GM19238 (cell line): ENCODE data around the gene SORBS1.

Experiments used
- DNase-seq: peaks from one replicate; pipeline ENCODE4 v3.0.0; 2011; ENCODE audit warnings: low spot score; ENCODE audit not compliant: insufficient read length

Gene SORBS1

DNA sequence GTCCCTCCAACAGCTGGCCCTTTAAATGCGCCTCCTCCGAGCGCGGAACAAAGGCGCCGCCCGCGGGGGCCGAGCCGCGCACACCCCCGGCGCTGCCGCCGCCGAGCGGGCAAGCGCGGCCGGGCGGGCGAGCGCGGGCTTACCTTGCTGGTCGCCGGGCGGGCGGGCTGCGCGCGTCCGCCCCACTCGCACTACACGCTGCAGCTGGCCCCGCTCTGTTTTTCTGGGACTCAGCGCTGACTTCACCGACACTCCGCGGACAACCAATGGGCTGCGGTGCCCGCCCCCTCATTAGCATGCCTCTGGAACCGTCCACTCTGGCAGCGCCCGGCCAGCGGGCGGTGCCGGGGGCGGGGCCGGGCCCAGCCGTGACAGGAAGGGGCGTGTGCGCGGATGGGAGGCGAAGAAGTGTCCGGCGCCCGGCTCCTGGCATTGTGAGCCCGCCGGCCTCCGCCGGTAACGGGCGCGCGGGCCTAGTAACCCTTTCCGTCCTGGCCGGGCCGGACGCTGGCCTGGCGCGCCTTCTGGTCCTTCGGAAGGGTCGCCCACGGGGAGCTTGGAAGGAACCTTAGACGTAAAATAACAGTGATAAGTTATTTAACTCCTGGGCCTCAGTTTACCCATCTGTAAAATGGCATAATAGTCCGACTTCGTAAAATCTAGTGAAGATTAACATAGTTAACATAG, at the start of gene SORBS1:
SORBS1 (minus strand) TSS at position 195 of the 687 bp plus-strand sequence. CDS start 120,236 bp downstream, outside the sequence.
- peak; percentile 96 for DNase-seq

DNA sequence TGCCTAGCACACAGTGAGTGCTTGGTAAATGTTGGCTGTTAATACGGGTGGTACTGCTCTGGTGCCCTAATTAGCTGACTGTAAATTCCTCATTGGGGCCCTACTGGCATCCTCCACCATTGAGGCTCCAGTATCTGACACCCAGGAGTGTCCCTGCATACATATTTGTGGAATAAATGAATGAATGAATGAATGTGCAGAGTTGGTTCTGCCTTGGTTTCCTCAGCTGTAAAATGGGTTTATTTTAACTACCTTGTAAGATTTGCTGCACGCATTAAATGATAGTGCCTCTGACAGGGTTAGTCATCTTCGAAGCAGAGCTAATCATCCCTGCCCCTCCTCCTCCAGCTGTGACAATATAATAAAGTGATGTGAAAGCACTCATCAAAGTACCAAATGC, 49.6 kb upstream of the SORBS1 start:
- no peak for DNase-seq

DNA sequence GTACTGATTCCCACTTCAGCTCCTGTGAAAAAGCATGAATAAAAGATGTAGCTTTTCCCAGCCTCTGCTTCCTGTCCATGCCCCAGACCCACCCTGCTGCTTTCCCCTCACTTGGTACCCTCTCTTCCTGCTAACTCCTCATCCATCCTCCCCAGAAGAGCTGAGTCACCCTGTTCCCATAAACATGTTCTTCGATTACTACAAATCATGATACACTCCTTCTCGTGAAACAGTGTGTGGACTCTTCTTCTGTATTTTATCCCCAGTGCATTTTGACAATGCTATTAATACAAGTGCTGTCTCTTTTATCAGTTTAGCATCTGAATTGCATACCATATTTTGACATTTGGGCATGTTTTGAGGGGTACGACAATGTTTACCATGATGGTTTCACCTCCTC, 45.8 kb upstream of the SORBS1 start:
- no peak for DNase-seq

DNA sequence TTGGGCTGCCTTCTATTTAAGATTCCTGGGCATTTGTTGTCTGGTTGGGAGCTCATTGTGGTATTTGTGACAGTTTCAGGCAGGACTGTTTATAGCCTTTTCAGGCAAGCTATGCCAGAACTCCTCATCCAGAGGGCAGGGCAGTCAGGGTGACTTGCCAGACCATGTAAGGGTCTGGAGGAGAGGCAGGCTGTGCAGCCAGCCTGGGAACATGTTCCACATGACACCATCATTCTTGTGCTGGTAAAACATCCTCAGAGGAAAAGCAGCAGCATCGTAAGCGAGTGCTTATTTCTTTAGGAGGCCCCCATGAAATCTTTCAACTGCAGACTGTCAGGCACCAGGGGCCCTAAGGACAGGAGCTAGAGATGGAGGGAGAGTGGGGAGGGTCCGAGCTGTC, 44.0 kb upstream of the SORBS1 start:
- DNase-seq = no peak

DNA sequence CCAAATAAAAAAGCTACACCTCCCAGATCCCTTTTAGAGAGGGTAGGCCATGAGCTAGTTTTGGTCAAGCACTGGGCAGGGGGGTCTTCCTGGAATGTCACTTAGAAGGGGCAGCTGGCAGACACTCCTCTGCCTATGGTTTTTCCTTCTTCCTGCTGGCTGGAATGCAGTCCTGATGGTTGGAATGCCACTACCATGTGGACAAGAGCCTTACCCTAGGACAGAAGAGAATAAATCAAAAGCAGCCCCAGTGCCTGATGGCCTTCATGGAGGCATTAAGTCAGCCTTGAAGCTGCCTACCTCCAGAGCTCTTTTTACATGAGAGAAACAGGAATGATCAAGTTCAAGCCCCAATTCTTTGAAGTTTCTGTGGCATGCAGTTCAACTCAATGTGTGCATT, 43.5 kb upstream of the SORBS1 start:
- DNase-seq = no peak

DNA sequence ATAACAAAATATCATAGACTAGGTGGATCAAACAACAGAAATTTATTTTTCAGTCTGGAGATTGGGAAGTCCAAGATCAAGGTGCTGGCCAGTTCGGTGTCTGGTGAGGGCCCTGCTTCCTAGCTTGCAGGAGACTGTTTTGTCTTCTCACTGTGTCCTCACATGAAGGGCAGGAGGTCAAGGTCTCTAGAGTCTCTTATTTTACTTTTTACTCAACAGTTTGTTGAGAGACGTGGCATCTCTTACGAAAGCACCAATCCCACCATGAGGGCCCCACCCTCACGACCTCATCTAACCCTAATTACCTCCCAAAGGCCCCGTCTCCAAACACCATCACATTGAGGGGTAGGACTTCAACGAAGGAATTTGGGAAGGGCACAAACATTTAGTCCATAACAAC, 41.2 kb upstream of the SORBS1 start:
- no peak for DNase-seq

DNA sequence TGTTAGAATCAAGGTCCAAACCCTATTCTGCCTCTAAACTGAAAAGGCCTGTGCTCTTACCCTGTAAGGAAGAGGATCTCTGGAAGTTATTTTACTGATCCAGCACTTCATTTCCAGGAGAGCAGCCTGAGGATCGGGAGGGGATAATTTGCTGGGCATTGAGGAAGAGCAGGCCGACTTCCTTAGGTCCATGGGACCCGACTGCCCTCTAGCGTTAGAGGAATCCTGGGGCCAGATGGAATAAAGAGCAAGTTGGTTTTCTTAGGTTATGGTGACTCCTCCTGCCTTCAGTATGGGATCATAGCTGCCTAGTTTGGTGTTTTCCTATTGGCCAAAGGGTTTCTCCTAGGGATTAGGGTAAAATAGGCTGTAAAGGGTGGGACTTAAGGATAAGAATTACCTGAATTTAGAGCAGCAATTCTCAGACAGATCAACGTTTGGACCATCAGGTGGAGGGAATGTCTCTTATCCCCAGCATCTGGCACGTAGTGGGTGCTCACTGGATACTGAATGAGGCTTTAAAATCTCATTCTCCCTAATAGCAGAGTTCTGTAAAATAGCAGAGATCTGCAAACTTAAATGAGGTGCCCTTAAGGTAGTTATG, 40.0 kb upstream of the SORBS1 start:
- DNase-seq = peak; percentile 36

DNA sequence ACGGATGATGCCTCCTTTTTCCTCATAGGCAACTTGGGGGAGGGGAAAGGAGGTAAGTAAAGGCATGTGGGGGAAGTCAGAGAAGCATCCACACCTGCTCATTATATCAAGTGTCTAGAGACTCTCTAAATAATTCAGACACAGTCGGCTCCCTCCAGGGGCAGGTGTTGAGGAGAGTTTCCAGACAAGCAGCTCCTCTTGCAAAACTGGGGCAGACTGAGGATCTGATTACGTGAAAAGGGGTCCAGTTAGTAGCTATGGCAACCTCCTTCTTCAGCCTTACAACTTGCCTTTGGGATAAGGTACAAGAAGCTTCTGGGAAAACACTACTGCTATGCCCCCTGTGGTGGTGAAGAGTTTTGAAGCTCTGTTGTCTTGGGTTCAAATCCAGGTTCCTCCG, 39.0 kb upstream of the SORBS1 start:
- no peak for DNase-seq

DNA sequence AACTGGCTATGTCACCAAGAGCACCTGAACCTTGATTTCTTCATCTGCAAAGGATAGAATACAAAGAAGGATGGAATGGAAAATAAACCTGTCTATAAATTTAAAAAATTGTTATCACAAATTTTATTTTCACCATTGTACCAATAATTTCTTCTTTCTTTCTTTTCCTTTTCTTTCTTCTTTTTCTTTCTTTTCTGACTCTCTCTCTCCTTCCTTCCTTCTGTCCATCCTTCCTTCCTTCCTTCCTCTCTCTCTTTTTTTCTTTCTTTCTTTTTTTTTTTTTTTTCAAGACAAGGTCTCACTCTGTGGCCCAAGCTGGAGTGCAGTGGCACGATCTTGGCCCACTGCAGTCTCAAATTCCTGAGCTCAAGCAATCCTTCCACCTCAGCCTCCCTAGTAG, 36.6 kb upstream of the SORBS1 start:
- DNase-seq = no peak

DNA sequence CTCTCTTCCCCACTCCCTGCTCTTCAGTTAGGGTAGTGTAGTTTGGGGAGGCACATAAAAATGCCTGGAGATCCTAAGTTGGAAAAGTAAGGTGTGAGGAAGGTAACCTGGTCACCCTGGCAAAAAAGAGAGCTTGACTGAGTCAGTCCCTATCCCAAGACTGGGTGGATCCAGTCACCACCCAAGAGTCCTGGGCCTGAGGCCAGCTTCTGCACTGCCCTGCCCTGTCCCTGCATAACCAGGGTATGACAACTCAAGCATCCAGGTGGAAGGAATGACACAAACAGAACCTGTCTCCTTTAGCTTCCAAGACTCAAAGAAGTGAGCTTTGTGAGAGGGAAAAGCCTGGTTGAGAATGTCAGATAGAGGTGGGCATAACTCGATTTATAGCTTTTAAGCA, 26.9 kb upstream of the SORBS1 start:
- DNase-seq = no peak

DNA sequence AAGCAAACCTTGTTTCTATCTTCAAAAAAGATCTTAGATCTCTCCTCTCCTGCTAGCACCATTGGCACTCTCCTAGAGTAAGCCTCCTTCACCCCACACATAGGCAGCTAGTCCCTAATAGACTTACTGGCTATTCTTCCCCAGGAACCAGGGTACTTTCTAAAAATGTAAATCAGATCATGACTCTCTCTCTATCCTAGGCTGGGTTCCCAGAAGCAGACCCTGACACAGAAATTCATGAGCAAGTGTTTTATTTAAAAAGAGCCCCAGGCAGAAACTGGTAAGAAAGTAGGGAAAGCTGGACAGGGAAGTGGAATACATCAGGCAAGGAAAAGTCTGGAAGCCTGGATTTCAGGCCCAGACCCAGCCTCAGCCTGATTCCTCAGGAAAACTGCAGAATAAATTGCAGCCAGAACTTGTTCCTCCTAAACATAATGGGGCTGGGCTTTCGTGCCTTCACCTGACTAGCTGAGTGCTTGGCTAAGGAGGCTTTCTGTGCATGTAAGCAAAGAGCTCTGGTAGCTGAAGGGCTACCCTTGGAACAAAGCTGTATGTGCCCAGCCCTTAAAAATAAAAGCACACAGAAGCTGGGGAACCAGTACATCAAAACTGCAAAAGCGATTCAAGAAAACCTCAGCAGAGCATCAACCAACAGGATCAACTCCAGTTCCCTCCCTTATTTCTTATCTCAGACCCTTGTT, 18.8 kb upstream of the SORBS1 start:
- DNase-seq = no peak

DNA sequence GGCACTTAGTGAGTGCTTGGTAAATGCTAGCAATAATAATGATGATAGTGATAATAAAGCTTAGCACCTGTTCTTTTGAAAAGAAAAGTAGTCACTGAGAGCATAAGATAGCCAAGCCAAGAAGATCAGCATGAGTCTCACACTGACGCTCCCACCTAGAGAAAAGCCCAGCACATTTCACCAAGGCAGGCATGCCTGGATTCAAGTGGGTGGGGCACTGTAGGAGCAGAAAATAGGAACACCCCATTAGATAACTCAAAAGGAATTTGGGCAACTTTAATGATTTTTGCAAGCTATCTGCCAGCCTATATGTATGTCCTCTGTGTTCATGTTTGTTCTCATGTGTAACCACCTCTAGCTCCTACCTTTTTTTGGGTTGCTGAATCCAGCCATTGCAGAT, 18.1 kb upstream of the SORBS1 start:
- DNase-seq = no peak

DNA sequence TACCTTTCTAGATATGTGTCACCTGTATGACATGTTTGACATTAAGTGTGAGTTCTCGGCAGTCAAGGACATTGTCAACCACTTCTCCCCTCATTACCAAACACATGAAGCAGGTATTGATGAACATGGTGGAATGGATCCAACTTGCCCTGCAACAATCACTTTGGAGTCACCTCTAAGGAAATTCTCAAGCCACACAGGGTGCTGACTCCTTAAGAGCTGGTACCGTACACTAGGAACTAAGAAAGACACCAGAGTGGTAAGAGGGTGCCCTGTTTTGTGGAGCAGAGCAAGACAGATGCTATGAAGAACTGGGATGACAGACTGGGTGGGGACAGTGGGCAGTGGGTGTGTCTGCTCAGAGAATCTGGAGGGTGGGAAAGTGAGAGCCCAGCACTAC, 17.4 kb upstream of the SORBS1 start:
- DNase-seq = no peak

DNA sequence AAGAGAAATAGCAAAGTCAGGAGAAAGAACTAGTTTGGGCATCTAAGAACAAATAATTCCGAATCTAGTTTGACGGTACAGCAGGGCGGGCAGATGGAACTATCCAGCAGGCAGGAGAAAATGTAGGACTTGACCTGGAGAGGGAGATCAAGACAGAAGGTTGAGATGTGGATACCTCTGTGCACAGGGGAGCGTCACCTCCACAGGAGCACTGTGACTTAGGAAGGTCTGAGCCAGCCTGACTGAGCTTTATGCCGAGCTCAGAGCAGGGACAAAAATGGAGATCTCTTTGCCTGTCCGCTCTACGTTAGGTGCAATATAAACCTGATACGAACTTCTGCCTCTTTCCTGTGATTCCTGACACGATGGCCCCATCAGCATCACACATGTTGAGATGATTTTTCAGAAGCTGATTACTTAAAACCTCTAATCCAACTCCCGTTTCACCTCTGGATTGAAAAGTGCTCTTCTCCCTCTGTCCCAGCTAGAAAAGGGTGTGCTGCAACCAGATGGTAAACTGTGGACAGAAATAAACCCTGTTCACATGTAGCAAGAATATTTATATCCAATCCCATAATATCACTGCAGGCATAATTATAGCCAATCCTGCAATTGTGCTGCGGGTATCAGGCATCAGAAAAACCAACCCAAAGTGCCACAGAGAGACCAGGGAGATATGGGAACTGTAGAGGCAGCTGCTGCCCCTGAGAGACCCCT, 13.6 kb upstream of the SORBS1 start:
- DNase-seq = no peak

DNA sequence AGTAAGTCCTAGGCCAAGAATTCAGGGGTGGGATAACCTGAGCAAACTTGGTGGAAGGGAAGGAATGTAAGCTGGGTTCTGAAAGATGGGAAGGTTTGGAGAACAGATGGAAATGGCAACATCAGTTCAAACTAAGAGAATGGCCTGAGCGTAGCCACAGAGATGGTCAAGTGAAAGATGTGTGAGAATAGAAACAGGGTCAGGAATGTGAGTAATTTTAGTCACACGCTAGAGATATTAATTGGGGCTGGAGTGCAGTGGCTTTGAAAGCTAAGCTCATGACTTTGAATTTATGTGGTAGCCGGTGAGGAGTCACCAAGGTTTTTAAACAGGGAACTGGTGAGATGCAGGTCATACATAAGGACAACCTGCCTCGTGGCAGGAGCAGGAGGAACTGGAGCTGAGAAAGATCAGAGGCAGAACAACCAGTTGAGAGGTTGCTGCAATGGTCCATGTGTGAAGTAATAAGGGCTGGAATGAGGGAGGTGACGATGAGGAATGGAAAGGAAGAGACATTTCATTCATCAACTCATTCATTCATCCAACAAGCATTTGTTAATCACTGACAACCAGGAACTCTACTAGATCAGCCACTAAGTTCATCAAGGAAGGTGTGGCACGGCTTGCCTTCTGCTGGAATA, 12.9 kb upstream of the SORBS1 start:
- DNase-seq = no peak

DNA sequence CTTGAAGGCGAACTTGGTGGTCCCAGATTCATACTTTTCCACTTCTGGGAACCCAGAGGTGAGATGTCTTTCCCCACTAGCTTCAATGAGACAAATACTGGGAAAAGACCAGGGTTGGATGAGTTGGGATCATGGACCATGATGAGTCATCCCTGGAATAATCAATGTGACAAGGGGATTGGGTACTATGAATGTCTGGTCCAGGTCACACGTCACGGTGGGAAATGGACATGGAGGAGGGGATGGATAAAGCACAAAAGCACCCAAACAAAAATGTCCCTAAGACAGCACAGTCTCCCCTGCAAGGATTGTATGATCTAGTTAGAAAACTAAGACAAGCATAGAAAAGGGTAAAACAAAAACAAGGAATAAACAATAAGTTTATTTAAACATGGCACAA, 12.4 kb upstream of the SORBS1 start:
- DNase-seq = no peak

DNA sequence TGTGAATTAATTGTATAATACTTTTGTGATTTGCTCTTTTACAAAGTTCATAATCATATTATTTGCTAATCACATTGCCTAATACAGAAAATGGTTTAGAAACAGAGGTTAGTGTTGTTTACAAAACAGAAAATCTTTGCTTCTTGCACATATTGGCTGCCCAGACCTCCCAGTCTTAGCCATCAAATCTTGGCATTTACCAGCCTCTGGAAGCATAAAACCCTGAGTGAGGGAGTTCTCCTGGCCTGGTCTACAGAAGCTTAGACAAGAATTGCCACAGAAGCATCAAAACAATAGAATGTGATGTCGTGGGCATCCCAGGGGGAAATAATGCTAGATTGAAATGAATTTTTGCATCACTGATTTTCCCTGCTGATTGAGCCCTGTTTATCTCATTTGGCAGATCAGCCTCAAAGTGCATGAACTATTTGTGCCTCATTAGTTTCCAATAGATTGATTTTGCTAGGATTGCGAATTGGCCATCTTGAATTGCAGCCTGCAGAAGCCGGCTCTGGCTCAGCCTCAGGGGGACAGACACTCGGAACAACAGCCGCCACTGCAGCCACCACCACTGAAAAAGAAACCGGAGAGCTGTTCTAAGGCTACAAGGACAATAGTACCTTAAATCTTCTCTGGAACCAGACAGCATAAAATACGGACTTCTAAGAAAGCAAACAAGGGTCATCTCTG, 11.1 kb upstream of the SORBS1 start:
- no peak for DNase-seq

DNA sequence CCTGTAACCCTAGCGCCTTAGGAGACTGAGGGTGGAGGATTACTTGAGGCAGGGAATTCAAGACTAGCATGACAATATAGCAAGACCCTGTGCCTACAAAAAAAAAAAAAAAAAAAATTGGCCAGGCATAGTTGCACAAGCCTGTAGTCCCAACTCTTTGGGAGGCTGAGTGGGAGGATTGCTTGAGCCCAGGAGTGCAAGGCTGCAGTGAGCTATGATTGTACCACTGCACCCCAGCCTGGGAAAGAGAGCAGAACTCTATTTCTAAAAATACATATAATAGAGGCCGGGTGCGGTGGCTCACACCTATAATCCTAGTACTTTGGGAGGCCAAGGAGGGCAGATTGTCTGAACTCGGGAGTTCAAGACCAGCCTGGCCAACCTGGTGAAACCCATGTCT, 10.2 kb upstream of the SORBS1 start:
- no peak for DNase-seq

DNA sequence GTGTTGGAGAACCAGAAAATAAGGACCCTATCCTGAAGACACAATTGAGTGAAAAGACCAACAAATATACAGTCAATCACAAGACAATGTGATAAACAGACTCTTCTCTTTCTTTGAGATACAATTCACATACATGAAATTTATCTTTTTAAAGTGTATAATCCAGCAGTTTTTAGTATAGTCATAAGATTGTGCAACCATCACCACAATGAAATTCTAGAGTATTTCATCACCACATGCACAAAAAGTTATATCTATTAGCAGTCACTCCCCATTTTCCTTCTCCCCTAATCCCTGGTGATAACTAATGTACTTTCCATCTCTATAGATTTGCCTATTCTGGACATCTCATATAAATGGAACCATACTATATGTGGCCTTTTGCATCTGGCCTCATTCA, 8.2 kb upstream of the SORBS1 start:
- no peak for DNase-seq

DNA sequence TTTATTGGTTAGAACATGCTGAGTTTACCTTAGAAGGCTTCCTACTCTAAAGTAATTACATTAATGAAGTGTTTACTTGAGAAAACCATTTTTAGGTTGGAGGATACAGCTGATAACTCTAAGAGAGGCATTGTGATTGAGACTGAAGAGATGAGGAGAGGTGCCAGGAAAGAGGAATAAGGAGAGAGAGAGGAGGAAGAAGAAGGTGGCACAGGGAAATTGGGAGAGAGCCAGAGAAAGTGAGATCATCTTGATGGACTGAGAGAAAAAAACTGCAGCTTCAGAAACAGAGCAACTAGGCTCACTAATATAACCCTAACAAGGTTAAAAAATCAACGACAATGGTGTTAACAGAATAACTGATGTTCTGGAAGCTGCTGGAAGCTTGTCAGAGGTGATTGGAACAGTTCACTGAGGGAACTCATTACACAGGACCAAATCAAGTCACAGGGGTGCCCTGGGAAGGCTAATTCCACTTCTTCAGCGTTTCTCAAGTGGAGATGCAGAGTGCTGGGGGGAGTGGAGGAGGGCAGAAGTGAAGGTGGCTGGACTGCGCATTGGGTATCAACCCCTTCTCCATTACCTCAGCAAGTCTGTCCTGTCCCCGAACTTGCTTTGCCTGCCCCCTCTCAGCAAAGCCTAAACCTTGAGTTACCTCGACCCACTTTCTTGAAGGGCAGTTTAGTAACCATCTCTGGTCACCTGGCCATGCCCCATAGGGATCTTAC, 6.9 kb upstream of the SORBS1 start:
- no peak for DNase-seq
